Measurements from ENCODE around the gene RPL9.
"Not testable (repeated sequence)": the region's sequence is repeated elsewhere in the genome, so short reads cannot be mapped to it uniquely, and the experiment has no call there.

The RPL9 gene

GRCh38 chr4:39458505-39459300 lies at the start of gene RPL9, which contains the start of gene LIAS:
Gene RPL9 (minus strand): TSS chr4:39458922. CDS start chr4:39458439, 483 bp downstream.
Gene LIAS (plus strand): TSS chr4:39459056. CDS start chr4:39459118, 62 bp downstream.
- peak; percentile 97 for DNase-seq

GRCh38 chr4:39505581-39505980 lies 46.9 kb upstream of the RPL9 start:
- no peak for DNase-seq

- DNase-seq, result no peak
Measured at GRCh38 chr4:39504538-39504937, 45.8 kb upstream of the RPL9 start.

GRCh38 chr4:39502664-39503035 lies 43.9 kb upstream of the RPL9 start:
- DNase-seq, result not testable (repeated sequence)

DNA sequence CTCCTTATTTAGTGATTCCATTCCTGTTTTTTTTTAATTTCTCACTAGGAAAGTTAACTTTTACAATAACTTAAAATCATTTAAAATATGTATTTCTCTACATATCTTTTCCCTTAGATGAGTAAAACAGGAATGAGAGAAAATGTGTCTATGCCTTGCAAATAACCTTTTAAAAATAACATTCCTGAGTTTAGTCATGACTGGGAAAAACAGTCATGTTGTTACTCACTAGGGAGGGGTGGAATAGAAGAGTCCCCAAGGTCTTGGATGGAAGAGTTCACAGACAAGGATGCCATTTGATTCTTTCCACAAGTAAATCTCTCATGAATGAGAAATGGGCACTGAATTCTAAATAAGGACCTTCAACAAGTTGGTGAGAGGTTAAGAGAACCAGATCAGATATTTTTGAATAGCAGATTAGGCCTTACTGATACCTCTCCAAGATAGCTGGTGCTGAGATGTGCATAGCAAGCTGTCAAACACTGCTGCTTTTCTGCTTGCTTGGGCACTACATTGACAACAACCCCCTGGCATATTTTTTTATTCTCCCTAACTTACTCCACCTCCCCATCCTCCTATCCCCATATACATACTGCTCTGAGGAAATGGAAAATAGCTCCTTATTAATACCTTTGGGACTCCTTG lies 43.4 kb upstream of the RPL9 start:
- no peak for DNase-seq

DNA sequence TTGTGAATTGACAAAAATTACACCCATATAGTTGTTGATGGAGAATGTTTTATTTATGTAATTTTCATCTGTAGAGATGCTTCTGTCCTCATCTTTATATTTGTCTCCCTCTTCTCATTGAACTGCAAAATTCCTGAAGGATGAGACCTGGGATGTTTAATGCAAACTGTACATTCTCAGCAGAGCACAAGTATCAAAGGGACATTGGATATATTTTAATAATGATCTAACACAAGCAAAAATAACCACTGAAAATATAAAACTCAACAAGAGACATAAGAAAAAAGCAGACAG lies 40.0 kb upstream of the RPL9 start:
- no peak for DNase-seq

GRCh38 chr4:39497909-39498726 lies 39.4 kb upstream of the RPL9 start:
- no peak for DNase-seq

- DNase-seq, result no peak
Measured at GRCh38 chr4:39495446-39496213, 36.9 kb upstream of the RPL9 start.

DNA sequence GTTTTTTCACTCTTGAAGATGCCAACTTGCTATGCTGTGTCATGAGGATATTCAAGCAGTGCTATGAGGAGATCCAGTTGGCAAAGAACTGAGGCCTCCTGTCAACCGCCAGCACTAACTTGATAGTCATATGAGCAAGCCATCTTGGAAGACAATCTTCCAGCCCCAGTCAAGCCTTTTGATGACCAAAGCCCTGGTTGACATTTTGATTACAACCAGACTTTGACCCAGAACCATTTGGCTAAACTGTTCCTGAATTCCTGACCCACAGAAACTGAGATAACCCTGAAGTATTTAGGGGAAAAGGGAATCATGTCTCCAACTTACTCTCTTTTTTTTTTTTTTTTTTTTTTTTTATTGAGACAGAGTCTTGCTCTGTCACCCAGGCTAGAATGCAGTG lies 35.6 kb upstream of the RPL9 start:
- no peak for DNase-seq

DNA sequence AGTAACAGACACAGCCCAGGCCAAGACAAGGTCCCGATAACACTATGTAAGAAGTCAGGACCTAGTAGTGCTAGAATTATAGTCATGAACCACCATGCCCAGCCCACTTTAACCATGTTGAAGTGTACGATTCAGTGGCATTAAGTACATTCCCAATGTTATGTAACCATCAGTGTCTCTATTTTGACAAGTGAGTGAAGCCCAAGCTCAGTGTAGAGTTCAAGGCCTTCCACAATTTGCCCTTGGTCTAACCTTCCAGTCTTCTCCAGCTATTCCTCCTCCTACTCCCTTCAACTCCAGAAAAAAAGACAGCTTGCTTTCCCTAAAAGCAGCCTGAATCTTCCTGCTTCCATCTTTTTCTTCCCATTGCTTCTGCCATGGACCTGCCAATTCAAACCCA lies 31.6 kb upstream of the RPL9 start:
- DNase-seq, result no peak

DNA sequence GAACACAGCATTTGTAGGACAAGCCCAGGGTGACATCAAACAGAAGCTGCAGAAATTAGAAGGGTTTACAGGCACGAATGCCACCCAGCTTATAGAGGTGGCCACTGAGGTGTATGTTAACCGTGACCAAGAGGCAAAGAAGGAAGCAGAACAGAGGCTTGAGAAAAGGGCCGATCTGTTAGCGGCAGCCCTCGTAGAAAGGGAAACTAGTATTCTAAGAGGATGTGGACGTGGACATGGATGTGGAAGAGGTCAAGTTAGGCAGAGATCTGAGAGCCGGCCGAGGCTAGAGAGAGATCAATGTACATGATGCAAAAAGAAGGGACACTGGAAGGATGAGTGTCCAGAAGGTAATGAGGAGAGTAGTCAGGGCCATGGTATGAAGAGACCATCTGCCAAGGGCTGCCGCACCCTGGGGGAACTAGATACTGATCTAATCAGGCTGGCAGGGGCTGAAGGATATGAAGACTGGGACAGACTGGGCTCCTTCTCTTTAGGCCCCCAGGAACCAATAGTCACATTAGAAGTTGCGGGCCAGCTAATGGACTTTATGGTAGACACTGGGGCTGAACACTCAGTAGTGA lies 27.6 kb upstream of the RPL9 start:
- DNase-seq, result no peak

DNA sequence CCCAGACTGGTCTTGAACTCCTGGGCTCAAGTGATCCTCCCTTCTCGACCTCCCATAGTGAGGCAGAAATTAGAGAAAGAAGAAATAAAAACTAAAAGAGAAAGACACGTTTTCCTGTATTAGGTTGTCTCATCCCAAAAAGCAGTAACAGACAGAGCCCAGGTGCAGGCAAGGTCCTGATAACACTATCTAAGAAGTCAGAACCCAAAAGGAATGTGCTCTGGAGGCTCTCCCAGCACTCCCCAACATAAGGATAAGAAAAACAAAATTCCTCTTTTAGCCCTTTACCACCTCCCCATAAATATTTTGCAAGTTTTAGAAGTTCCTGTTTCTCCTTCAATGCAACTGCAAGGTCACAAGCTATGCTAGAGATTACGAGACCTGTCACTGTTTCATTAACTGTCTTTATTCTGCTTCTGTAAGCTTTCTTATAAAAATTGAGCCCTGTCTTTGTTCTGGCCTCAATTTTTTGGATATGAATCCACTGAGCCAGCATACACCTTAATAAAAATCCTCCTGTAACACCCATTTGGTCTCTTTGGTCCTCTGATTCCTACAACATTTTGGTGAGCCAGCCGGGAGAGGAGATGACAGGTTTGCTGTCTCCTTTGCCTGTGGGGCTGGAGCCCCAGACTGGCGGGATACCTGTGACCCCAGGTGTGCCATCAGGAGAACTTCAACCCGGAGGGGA lies 26.0 kb upstream of the RPL9 start:
- no peak for DNase-seq

GRCh38 chr4:39480902-39481695 lies 22.4 kb upstream of the RPL9 start:
- no peak for DNase-seq

- DNase-seq, result no peak
Measured at GRCh38 chr4:39480251-39480650, 21.5 kb upstream of the RPL9 start.

GRCh38 chr4:39476187-39476895 lies 17.6 kb upstream of the RPL9 start:
- no peak for DNase-seq

DNA sequence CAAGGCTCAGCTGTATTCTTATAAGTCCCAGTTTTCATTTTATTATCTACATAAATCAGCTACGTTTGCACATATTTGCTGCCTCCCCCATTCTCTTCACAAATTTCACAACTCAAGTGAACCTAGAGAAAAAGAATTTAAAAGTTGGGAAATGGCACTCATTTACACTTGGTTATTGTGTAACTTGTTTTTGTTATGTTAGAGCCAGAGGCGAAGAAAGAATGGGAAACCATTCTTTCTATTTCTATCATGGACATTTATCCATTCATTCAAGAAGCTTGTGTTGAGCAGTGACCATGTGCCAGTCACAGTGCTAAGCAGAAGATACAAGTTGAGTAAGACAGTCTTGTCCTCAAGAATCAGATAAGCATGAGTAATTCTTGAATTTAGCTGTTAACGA lies 13.7 kb upstream of the RPL9 start:
- DNase-seq, result no peak

DNA sequence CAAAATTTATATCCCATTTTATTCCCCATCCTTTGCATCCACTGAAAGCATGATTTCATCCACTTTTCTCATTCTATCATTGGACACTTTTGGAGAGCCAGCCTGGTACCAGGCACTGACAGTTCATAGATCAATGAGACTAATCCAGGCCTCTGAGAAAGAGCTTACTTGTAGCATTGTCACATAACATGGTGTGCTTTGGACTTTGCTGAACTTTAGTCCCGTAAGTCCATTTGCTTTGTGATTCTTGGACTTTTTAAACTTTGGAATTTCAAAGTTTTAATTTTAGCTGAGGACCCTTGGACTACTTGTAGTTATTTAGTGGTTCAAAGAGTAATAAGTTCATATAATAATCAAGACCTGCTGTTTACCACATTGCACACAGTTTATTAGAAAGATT lies 11.7 kb upstream of the RPL9 start:
- no peak for DNase-seq

DNA sequence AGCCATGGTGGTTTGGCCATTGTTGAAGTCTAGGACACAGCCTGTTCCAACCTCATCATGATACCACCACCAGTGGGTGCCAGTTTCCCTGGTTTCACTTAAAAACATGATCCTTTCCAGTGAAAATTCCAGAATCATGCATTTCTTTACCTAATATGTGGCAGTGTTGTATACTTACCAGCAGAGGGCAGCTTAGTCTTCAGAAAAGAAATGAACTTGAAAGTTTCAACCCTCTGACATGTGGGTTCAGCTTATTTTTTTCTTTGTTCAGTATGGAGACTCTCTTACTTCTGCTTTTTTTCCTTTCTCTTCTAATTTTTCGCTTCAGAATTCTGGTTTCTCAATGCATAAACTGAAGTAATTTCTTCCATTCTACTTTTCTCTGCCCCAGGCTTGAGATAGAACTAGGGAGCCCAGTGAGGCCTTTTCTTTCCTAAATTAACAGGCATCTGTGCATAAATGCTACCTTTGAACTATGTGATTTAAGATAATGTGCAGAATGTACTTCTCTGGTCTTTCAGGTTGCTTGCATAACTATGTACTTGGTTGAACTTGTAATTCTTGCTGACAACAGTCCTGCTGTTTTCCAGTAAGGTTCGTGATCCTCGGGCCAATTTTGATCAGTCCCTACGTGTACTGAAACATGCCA lies 10.8 kb upstream of the RPL9 start:
- DNase-seq, result peak; percentile 45

- DNase-seq, result no peak
Measured at GRCh38 chr4:39467464-39467863, 8.7 kb upstream of the RPL9 start.

DNA sequence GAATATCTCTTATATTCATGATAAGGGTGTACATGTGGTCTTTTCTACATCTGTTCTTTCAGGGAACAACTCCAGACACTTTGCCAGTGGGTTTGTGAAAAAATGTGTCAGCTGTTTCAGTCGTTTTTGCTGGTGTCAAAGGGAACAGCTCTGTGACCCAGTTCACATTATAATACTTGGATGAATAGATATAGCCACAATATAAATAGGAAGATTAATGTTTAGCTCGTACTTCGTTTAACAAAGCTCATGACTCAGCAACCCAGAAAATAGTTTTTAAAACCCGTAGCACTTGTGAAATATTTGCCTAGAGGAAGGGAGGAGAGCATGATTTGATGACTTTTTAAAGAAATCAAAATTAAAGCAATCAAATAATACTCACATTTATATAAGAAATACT lies 8.0 kb upstream of the RPL9 start:
- no peak for DNase-seq

Data from NCI-H1092 (cell line).